GDM1 (cell line): ENCODE results near the gene NPC1.

Experiments
- DNase-seq: peaks from one replicate; lab custom pipeline; 2025; lab: John Stamatoyannopoulos, UW

The NPC1 gene

GRCh38 chr18:23547846-23548245 is 38.5 kb downstream of the NPC1 start:
- DNase-seq, result no peak

- DNase-seq, result no peak
Measured at GRCh38 chr18:23547306-23547705, 39.0 kb downstream of the NPC1 start.

- no peak for DNase-seq
Measured at GRCh38 chr18:23545247-23545789, 41.0 kb downstream of the NPC1 start.

- DNase-seq, result no peak
Measured at GRCh38 chr18:23542461-23542860, 43.8 kb downstream of the NPC1 start.

GRCh38 chr18:23541349-23542093 is 44.8 kb downstream of the NPC1 start:
- no peak for DNase-seq

GRCh38 chr18:23540867-23541266 is 45.4 kb downstream of the NPC1 start:
- peak; percentile 29 for DNase-seq

GRCh38 chr18:23539911-23540525 is 46.3 kb downstream of the NPC1 start:
- DNase-seq, result no peak

- DNase-seq, result no peak
Measured at GRCh38 chr18:23539296-23539695, 47.0 kb downstream of the NPC1 start.

GRCh38 chr18:23538870-23539269 is 47.4 kb downstream of the NPC1 start:
- DNase-seq, result no peak

- DNase-seq, result no peak
Measured at GRCh38 chr18:23538001-23538400, 48.3 kb downstream of the NPC1 start.

GRCh38 chr18:23537274-23537673 is 49.0 kb downstream of the NPC1 start:
- no peak for DNase-seq

- no peak for DNase-seq
Measured at GRCh38 chr18:23536204-23536603, 50.1 kb downstream of the NPC1 start.

- no peak for DNase-seq
Measured at GRCh38 chr18:23534276-23534675, 52.0 kb downstream of the NPC1 start.

- no peak for DNase-seq
Measured at GRCh38 chr18:23532848-23533247, 53.5 kb downstream of the NPC1 start.

- DNase-seq, result no peak
Measured at GRCh38 chr18:23531912-23532311, 54.4 kb downstream of the NPC1 start.

GRCh38 chr18:23530195-23530594 is 56.1 kb downstream of the NPC1 start:
- no peak for DNase-seq

GRCh38 chr18:23529604-23530003 is 56.7 kb downstream of the NPC1 start:
- DNase-seq, result no peak

- DNase-seq, result no peak
Measured at GRCh38 chr18:23528580-23529472, 57.5 kb downstream of the NPC1 start.

- DNase-seq, result no peak
Measured at GRCh38 chr18:23526501-23527063, 59.7 kb downstream of the NPC1 start.

- DNase-seq, result no peak
Measured at GRCh38 chr18:23524213-23524707, 62.0 kb downstream of the NPC1 start.

GRCh38 chr18:23523429-23524212 is 62.7 kb downstream of the NPC1 start:
- no peak for DNase-seq
